Loucy (cell line): ENCODE data around the gene POU2F1.

Experiments used
- H2AFZ ChIP-seq: fragments of 200-600 bp; sonication (generic); 2 replicates; pipeline ENCODE4 v1.6.0; 2016; ENCODE audit warnings: antibody characterized with exemption, mild to moderate bottlenecking, low read length, moderate library complexity
- H3F3A ChIP-seq: fragments of 200-600 bp; 2 replicates; pipeline ENCODE4 v1.6.0; 2016; ENCODE audit warnings: antibody characterized with exemption, low read depth, mild to moderate bottlenecking
- H3K27me3 ChIP-seq: fragments of 200-600 bp; sonication (generic); 2 replicates; pipeline ENCODE4 v1.6.1; 2014; ENCODE audit warnings: low read length, mild to moderate bottlenecking; ENCODE audit not compliant: insufficient read depth, poor library complexity, severe bottlenecking
- H3K36me3 ChIP-seq: fragments of 200-600 bp; sonication (generic); 2 replicates; pipeline ENCODE4 v1.6.1; 2016; ENCODE audit warnings: low read length; ENCODE audit not compliant: insufficient read depth
- H3K4me1 ChIP-seq: fragments of 200-600 bp; sonication (generic); 2 replicates; pipeline ENCODE4 v1.5.1; 2014; ENCODE audit warnings: low read length, mild to moderate bottlenecking; ENCODE audit not compliant: insufficient read depth, poor library complexity, severe bottlenecking
- H3K4me2 ChIP-seq: fragments of 200-600 bp; sonication (generic); 2 replicates; pipeline ENCODE4 v1.6.0; 2014; ENCODE audit warnings: antibody characterized with exemption, low read length, low read depth, mild to moderate bottlenecking; ENCODE audit not compliant: poor library complexity, severe bottlenecking
- H3K4me3 ChIP-seq: fragments of 200-600 bp; sonication (generic); 2 replicates; pipeline ENCODE4 v1.5.1; 2014; ENCODE audit warnings: low read length, mild to moderate bottlenecking, mixed read lengths; ENCODE audit not compliant: poor library complexity, severe bottlenecking
- H3K79me2 ChIP-seq: fragments of 200-600 bp; sonication (generic); 2 replicates; pipeline ENCODE4 v1.6.1; 2014; ENCODE audit warnings: low read length; ENCODE audit not compliant: insufficient read depth
- H3K9ac ChIP-seq: fragments of 200-600 bp; sonication (generic); 2 replicates; pipeline ENCODE4 v1.6.0; 2014; ENCODE audit warnings: mild to moderate bottlenecking, low read depth, low read length, moderate library complexity; ENCODE audit not compliant: poor library complexity, severe bottlenecking
- H3K9me2 ChIP-seq: fragments of 200-600 bp; sonication (generic); replicated peaks from 2 replicates; pipeline ENCODE4 v1.6.1; 2016; ENCODE audit warnings: low read depth, low read length, mixed read lengths
- H3K9me3 ChIP-seq: fragments of 200-600 bp; sonication (generic); 2 replicates; pipeline ENCODE4 v1.6.1; 2014; ENCODE audit warnings: mild to moderate bottlenecking, antibody characterized with exemption, low read length, low read depth; ENCODE audit not compliant: insufficient read depth
- H4K20me1 ChIP-seq: fragments of 200-600 bp; sonication (generic); 2 replicates; pipeline ENCODE4 v1.6.0; 2014; ENCODE audit warnings: antibody characterized with exemption, low read length, mild to moderate bottlenecking; ENCODE audit not compliant: insufficient read depth, poor library complexity, severe bottlenecking
- EZH2phosphoT487 ChIP-seq: fragments of 200-600 bp; IDR thresholded peaks from 2 replicates; pipeline ENCODE4 v1.6.1; 2018; ENCODE audit warnings: antibody characterized with exemption, mild to moderate bottlenecking, moderate library complexity, borderline replicate concordance
- TF ChIP-seq, protein P1 (sequence below): fragments of 200-600 bp; sonication (generic); conservative IDR thresholded peaks from 2 replicates; pipeline ENCODE4 v1.5.1; 2014; ENCODE audit warnings: mild to moderate bottlenecking, antibody characterized with exemption, low read length

The POU2F1 gene

DNA sequence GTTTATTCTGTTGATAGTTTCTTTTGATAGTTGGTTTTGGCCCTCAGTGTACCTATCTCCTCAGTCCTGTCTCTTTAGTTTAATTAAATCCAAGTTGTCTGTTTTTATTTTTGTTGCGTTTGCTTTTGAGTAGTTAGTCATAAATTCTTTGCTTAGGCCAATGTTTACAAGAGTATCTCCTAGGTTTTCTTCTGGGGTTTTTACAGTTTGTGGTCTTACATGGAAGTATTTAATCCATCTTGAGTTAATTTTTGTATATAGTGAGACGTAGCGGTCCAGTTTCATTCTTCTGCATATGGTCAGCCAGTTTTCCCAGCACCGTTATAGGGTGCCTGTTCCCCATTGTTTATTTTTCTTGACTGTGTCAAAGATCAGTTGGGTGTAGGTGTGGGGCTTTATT is 139.4 kb downstream of the POU2F1 start:
- Histone ChIP-seq H3K9me3 (no peaks in the 10 kb centered on the region), H4K20me1 (peaks cover 23% of the 10 kb centered on the region), H3K27me3 (no peaks in the 10 kb centered on the region), H3K4me3 (no peak overlapping the region), H3K36me3 (no peaks in the 10 kb centered on the region), H3F3A (no peaks in the 10 kb centered on the region), H3K4me1 (peaks cover 5% of the 10 kb centered on the region), H3K79me2 (peaks cover 76% of the 10 kb centered on the region), H3K4me2 (no peak overlapping the region), H3K9ac (no peak overlapping the region), H2AFZ (no peak overlapping the region), H3K9me2 (no peaks in the 10 kb centered on the region)
- TF ChIP-seq, protein P1, sequence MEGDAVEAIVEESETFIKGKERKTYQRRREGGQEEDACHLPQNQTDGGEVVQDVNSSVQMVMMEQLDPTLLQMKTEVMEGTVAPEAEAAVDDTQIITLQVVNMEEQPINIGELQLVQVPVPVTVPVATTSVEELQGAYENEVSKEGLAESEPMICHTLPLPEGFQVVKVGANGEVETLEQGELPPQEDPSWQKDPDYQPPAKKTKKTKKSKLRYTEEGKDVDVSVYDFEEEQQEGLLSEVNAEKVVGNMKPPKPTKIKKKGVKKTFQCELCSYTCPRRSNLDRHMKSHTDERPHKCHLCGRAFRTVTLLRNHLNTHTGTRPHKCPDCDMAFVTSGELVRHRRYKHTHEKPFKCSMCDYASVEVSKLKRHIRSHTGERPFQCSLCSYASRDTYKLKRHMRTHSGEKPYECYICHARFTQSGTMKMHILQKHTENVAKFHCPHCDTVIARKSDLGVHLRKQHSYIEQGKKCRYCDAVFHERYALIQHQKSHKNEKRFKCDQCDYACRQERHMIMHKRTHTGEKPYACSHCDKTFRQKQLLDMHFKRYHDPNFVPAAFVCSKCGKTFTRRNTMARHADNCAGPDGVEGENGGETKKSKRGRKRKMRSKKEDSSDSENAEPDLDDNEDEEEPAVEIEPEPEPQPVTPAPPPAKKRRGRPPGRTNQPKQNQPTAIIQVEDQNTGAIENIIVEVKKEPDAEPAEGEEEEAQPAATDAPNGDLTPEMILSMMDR: no peak
- TF ChIP-seq EZH2phosphoT487: no peak

DNA sequence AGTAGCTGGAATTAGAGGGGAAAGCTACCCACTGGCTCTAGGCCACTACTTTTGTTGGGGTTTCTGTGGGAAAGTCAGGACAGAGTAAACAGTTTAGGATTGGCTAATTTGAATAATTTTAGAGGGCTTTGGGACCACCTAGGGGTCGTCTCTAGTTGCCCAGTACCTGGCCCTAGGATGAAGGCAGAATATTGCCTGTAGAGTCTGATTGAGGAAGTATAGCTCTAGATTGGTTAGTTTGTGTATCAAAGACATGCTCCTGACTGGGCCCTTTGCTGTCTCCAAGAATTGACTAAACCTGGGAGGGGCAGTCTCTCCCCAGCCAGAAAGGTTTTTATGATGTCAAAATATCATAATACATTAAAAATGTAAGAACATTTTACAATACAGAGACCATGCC is 142.0 kb downstream of the POU2F1 start:
- peaks cover 24% of the 10 kb centered on the region for H4K20me1 ChIP-seq
- no peak overlapping the region for H2AFZ ChIP-seq
- H3F3A ChIP-seq: no peaks in the 10 kb centered on the region
- no peak overlapping the region for H3K9ac ChIP-seq
- peaks cover 74% of the 10 kb centered on the region for H3K79me2 ChIP-seq
- H3K4me1 ChIP-seq: peaks cover 5% of the 10 kb centered on the region
- TF ChIP-seq, protein P1: no peak
- TF ChIP-seq EZH2phosphoT487: no peak
- H3K36me3 ChIP-seq: peaks cover 21% of the 10 kb centered on the region
- no peaks in the 10 kb centered on the region for H3K27me3 ChIP-seq
- H3K4me2 ChIP-seq: no peak overlapping the region
- H3K9me2 ChIP-seq: no peaks in the 10 kb centered on the region
- H3K9me3 ChIP-seq: no peaks in the 10 kb centered on the region
- no peak overlapping the region for H3K4me3 ChIP-seq

DNA sequence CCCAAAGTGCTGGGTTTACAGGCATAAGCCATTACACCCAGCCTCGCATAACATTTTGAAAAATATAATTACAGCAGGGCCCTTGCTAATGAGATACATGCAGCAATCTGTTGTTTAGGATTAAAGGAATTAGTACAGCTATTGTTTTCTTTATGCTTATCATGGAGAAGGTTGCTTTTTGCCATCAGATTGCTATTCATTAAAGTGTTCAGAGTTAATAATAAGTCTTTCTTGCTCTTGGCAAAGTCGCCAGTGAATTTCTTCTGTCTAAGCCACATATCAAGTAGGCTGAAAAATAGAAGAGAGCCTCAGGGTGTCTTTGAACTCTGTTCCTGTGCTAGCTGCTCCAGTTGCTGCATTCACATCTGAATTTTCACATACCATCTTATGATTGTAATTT is 144.1 kb downstream of the POU2F1 start:
- Histone ChIP-seq H3K4me3 (no peak overlapping the region), H3K36me3 (peaks cover 35% of the 10 kb centered on the region), H4K20me1 (peaks cover 24% of the 10 kb centered on the region), H3K4me2 (no peak overlapping the region), H3K4me1 (peaks cover 5% of the 10 kb centered on the region), H3K79me2 (peaks cover 53% of the 10 kb centered on the region), H3K27me3 (no peaks in the 10 kb centered on the region), H3K9me3 (no peaks in the 10 kb centered on the region), H3K9me2 (no peaks in the 10 kb centered on the region), H3F3A (no peaks in the 10 kb centered on the region), H2AFZ (no peak overlapping the region), H3K9ac (no peak overlapping the region)
- no peak for TF ChIP-seq EZH2phosphoT487

DNA sequence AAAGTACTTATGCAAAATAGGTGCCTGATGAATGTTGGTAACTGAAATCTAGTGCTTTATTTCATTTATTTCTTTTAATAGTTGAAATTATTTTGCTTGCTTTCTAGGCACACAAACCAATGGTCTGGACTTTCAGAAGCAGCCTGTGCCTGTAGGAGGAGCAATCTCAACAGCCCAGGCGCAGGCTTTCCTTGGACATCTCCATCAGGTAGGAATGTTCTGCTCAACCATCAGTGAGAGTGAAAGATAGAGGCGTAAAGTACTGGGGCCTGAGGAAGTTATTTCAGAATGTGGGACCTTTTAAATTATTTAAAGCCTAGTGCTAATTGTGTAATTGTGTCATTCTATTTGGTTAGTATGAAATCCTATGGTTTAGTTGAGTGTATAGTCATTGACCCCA is 144.7 kb downstream of the POU2F1 start:
- H3K27me3 ChIP-seq: no peaks in the 10 kb centered on the region
- H4K20me1 ChIP-seq: peaks cover 22% of the 10 kb centered on the region
- H3K36me3 ChIP-seq: peaks cover 36% of the 10 kb centered on the region
- TF ChIP-seq, protein P1: no peak
- TF ChIP-seq EZH2phosphoT487: no peak
- no peaks in the 10 kb centered on the region for H3K9me3 ChIP-seq
- H3K4me2 ChIP-seq: no peak overlapping the region
- no peak overlapping the region for H3K4me3 ChIP-seq
- no peak overlapping the region for H3K9ac ChIP-seq
- peaks cover 5% of the 10 kb centered on the region for H3K4me1 ChIP-seq
- H3F3A ChIP-seq: no peaks in the 10 kb centered on the region
- H3K9me2 ChIP-seq: no peaks in the 10 kb centered on the region
- peaks cover 48% of the 10 kb centered on the region for H3K79me2 ChIP-seq
- H2AFZ ChIP-seq: no peak overlapping the region
